GM21360 (cell line): ENCODE measurements around the gene SH3RF2.

Source experiments
- ATAC-seq: cut with Tn5 transposase; IDR thresholded peaks from one replicate; pipeline ENCODE4 v1.9.1; 2021; ENCODE audit warnings: mild to moderate bottlenecking, moderate library complexity; ENCODE audit not compliant: unreplicated experiment

The SH3RF2 gene

GRCh38 chr5:146032911-146033310 lies 96.5 kb downstream of the SH3RF2 start:
- ATAC-seq: no peak

GRCh38 chr5:146034127-146034526 lies 97.7 kb downstream of the SH3RF2 start:
- ATAC-seq: no peak

GRCh38 chr5:146034605-146035004 lies 98.2 kb downstream of the SH3RF2 start:
- no peak for ATAC-seq

GRCh38 chr5:146039420-146039819 lies 103.0 kb downstream of the SH3RF2 start:
- ATAC-seq: no peak

- ATAC-seq: no peak
Observed at GRCh38 chr5:146040527-146040926, 104.1 kb downstream of the SH3RF2 start.

GRCh38 chr5:146041180-146041789 lies 104.9 kb downstream of the SH3RF2 start:
- peak; percentile 65 for ATAC-seq

GRCh38 chr5:146042628-146043279 lies 106.4 kb downstream of the SH3RF2 start:
- ATAC-seq: no peak

GRCh38 chr5:146043722-146044121 lies 107.3 kb downstream of the SH3RF2 start:
- no peak for ATAC-seq

GRCh38 chr5:146047396-146047795 lies 111.0 kb downstream of the SH3RF2 start:
- ATAC-seq: no peak

GRCh38 chr5:146048994-146049703 lies 112.8 kb downstream of the SH3RF2 start:
- no peak for ATAC-seq

GRCh38 chr5:146049704-146050026 lies 113.3 kb downstream of the SH3RF2 start:
- no peak for ATAC-seq

- ATAC-seq: no peak
Observed at GRCh38 chr5:146050086-146050485, 113.7 kb downstream of the SH3RF2 start.

- ATAC-seq: no peak
Observed at GRCh38 chr5:146051678-146052077, 115.3 kb downstream of the SH3RF2 start.

- ATAC-seq: no peak
Observed at GRCh38 chr5:146052780-146053179, 116.4 kb downstream of the SH3RF2 start.

GRCh38 chr5:146055432-146055831 lies 119.1 kb downstream of the SH3RF2 start:
- no peak for ATAC-seq

- no peak for ATAC-seq
Observed at GRCh38 chr5:146059460-146060220, 123.3 kb downstream of the SH3RF2 start.

- no peak for ATAC-seq
Observed at GRCh38 chr5:146060221-146060585, 123.8 kb downstream of the SH3RF2 start.

- no peak for ATAC-seq
Observed at GRCh38 chr5:146066968-146067367, 130.6 kb downstream of the SH3RF2 start.

- ATAC-seq: no peak
Observed at GRCh38 chr5:146068206-146068605, 131.8 kb downstream of the SH3RF2 start.

- peak; percentile 40 for ATAC-seq
Observed at GRCh38 chr5:146068977-146069779, 132.8 kb downstream of the SH3RF2 start.

GRCh38 chr5:146069780-146070099 lies 133.4 kb downstream of the SH3RF2 start:
- ATAC-seq: peak; percentile 60
